ENCODE measurements around the gene C16orf78.

- TF ChIP-seq CTCF (IDR thresholded peaks at IDR 0.05): peak; percentile 75
- no peak for TF ChIP-seq NR1H2 (CRISPR knock-in tag; IDR thresholded peaks at IDR 0.05)
- TF ChIP-seq ZNF121 (CRISPR knock-in tag; IDR thresholded peaks at IDR 0.05): no peak
- no peak for TF ChIP-seq ZNF423 (CRISPR knock-in tag; IDR thresholded peaks at IDR 0.05)
- no peak for TF ChIP-seq GTF2I (CRISPR knock-in tag; conservative IDR thresholded peaks at IDR 0.05)
- no peak for TF ChIP-seq USF1 (CRISPR knock-in tag; IDR thresholded peaks at IDR 0.05)
- TF ChIP-seq RELA (CRISPR knock-in tag; IDR thresholded peaks at IDR 0.05; ENCODE audit: borderline replicate concordance): no peak
- TF ChIP-seq, protein P1, sequence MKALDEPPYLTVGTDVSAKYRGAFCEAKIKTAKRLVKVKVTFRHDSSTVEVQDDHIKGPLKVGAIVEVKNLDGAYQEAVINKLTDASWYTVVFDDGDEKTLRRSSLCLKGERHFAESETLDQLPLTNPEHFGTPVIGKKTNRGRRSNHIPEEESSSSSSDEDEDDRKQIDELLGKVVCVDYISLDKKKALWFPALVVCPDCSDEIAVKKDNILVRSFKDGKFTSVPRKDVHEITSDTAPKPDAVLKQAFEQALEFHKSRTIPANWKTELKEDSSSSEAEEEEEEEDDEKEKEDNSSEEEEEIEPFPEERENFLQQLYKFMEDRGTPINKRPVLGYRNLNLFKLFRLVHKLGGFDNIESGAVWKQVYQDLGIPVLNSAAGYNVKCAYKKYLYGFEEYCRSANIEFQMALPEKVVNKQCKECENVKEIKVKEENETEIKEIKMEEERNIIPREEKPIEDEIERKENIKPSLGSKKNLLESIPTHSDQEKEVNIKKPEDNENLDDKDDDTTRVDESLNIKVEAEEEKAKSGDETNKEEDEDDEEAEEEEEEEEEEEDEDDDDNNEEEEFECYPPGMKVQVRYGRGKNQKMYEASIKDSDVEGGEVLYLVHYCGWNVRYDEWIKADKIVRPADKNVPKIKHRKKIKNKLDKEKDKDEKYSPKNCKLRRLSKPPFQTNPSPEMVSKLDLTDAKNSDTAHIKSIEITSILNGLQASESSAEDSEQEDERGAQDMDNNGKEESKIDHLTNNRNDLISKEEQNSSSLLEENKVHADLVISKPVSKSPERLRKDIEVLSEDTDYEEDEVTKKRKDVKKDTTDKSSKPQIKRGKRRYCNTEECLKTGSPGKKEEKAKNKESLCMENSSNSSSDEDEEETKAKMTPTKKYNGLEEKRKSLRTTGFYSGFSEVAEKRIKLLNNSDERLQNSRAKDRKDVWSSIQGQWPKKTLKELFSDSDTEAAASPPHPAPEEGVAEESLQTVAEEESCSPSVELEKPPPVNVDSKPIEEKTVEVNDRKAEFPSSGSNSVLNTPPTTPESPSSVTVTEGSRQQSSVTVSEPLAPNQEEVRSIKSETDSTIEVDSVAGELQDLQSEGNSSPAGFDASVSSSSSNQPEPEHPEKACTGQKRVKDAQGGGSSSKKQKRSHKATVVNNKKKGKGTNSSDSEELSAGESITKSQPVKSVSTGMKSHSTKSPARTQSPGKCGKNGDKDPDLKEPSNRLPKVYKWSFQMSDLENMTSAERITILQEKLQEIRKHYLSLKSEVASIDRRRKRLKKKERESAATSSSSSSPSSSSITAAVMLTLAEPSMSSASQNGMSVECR (CRISPR knock-in tag; IDR thresholded peaks at IDR 0.05; ENCODE audit: borderline replicate concordance): no peak
- TF ChIP-seq, protein P2, sequence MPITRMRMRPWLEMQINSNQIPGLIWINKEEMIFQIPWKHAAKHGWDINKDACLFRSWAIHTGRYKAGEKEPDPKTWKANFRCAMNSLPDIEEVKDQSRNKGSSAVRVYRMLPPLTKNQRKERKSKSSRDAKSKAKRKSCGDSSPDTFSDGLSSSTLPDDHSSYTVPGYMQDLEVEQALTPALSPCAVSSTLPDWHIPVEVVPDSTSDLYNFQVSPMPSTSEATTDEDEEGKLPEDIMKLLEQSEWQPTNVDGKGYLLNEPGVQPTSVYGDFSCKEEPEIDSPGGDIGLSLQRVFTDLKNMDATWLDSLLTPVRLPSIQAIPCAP (CRISPR knock-in tag; IDR thresholded peaks at IDR 0.05): no peak
These were observed 23.1 kb upstream of the C16orf78 start for GRCh38 chr16:49350265-49351095.

Data from WTC11 (cell line).